ENCODE results near the gene AP1G2.

The AP1G2 gene

DNA sequence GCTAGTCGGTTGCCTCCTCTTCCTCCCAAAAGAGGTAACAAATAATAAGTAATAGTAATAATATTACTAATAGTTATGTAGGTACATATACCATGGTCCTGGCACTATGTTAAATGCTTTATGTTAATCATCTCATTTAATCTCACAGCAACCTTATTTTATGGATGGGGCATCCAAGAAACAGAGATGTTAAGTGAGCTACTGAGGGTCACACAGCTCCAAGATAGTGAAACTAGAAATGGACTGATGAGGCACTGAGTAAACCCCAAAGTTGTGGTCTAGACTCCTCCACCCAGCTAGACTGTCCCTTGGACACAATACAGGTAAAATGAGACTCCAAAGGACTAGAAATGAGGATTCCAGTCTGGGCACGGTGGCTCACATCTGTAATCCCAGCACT lies 31.1 kb downstream of the AP1G2 start:
- DNase-seq: no peak

DNA sequence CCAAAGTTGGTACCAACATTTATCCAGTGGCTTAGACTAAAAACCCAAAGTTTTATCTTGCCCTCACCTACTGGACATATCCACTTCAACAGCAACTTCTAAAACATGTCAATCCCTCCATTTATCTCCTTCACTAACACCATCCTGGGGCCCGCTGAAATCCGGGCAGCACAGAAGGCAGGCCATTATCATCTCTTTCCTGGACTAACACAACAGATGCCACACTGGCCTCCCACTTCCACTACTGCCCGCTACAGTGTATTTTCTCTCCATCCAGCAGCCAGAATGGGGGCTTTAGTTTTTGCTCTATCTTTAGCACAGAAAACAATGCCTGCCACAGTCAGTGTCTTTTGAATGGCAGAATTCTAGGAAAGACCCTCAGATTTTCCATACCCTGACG lies 31.6 kb downstream of the AP1G2 start:
- DNase-seq: no peak

DNA sequence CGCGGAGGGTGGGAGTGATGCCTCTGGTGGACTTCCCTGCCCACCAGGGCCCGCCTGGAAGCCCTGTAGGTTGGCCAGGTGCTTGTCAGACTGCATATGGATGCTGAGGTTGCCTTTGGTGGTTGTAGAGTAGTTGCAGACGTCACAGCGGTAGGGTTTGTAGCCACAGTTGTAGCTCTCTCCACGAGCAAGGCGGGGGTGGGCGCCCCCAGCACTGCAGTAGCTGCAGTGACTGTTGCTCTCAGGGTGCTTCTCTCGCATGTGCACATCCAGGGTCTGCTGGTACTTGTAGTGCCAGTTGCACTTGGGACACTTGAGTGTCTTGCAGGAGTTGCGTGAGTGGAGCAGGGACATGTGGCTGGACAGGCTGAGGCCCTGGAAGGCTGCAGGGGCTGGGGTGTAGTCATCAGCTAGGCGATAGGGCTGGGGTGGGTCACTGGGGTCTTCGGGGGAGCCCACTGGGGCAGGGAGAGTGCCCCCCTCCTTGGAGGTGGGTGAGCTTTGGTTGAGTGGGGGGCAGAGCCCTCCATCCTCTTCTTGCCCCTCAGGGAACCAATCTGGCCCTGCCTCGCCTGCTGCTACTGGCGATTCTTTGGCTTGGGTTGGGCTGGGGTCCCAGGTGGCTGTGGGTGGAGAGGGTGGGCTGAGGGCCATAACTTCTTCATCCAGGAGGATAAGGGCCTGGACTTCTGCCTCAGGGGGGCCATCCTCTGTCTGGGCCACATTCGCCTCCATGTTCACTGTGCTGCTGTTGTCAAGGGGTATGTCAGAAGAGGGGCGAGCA lies 33.7 kb downstream of the AP1G2 start:
- no peak for DNase-seq

DNA sequence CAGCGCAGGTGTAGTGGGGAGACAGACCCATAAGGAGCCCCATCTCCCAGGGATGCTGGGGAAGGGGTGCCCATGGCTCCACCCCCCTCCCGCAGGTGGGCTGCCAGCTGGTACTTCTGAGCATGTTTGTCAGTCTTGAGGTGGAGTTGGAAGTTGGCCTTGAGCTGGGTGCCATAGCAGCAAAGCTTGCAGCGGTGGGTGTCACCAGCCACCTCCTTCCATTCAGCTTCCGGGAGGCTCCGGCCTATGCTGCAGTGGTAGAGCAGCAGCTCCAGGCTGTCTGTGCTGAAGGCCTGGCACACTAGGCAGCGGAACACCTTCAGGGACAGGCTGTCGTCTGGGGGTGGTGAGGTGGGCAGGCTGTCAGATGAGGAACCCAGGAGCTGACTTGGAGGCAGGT lies 34.9 kb downstream of the AP1G2 start:
- DNase-seq: no peak

DNA sequence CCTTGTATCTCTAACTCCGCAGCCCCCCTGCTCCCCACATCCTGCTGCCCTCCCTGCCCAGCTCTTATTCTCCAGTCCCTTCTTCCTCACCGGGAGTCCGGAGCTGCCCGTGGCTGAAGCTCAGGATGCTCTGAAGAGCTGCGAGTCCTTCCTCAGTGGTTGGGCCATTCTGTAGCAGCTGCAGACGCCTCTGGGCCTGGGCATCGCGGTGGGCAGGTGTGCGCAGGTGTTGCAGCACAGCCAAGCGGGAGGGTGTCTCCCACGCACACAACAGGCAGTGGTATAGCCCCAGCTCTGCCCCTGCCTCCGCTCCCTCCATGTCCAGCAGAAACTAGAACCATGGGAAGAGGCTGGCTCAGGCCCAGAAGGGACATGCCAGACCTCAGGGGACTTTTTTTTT lies 36.2 kb downstream of the AP1G2 start:
- DNase-seq: no peak

DNA sequence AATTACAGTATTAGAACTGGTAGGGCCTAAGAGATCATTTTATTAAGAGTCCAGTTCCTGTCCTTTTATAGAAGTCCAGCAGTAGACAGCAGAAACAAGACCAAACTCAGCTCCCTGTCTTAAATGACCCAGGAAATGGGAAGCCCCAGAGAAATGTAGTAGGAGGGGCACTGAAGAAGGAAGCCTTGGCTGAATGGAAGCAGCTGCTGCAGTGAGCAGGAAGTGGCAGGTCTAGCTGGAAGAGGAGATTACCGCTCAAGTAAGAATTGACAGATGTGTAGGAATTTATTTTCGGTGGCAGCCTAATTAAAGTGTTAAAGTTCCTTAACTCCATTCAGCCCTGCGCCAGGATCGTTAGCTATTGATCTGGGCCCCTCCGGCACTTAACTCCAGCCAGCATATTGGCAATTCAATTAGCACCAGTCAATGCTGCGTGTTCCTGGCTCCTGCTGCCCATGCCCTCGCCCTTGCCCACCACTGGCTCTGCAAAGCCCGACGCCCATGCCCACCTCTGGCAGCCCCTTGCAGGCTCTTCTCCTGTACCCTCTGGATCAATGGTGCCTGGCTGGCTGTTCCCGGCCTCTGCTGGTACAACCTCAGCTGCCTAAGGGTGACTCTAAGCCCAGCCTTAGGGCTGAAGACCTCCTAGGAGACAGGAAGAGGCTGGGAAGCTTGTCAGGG lies 37.1 kb downstream of the AP1G2 start:
- DNase-seq: peak; percentile 98

DNA sequence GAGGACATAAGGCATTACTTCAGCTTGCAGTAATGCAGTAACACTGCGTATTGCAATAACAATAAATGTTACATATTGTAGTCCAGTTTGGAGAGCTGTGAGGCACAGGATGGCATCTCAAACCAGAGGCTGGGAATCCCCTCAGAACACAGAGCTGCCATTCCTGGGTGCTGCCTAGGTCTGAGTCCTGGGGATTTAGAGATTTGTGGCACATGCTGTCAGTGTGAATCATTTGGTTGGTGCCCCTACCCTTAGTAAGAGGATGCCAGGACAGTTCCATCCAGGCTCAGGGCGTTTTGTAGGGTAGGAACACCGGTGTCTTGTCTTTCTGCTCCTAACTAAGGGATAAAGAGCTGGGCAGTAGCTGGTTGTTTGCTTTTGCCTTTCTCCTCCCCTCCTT lies 38.6 kb downstream of the AP1G2 start:
- no peak for DNase-seq

DNA sequence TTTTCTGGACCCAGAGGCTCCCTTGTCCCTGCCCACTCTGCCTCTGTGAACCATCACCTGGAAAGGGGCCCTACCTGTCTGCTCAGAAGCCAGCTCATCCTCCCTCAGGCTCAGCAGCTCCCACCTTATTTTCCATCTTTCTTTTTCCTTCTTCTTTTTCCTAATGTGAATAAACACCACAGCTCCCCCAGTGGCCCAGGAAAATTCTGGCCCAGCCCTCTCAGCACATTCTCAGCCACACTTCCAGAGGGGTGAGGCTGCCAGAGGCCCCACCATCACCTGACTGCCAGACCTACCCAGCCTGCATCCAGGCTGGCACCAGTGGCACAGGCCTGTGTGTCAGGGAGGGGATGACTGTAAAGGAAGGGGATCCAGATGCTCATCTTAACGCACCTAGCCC lies 39.0 kb downstream of the AP1G2 start:
- no peak for DNase-seq

DNA sequence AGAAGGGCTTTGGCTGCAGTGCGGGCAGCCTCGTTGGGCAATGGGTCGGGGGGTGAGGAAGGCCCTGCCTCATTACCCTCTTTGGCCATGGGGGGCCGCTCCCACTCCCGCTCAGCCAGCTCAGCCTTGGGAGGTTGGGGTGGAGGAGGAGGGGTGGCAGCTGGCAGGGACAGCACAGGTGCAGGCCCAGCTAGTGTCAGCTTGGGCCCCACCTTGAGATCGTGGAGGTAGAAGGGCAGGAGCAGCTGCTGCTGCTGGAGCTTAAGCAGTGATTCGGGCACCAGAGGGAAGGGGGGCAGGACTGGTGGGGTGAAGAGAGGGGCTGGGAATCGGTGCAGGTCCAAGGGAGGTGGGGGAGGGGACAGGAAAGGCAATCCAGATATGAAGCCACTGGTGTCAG lies 42.0 kb downstream of the AP1G2 start:
- DNase-seq: no peak

DNA sequence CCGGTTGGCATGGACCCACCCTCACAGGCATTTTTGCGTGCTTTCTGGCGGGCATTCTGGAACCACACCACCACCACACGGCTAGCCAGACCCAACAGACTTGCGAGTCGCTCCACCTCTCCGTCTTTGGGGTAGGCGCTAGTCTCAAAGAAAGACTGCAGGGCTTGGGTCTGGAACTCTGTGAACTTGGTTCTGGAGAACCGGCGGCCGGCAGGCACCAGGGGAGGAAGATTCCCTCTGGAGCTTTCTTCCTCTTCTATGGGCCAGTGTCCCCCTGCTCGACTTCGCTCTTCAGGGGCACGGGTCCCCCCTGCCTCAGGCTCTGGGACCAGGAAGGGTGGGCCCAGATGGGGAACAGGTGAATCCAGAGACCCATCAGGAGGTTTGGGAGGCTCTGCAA lies 42.6 kb downstream of the AP1G2 start:
- DNase-seq: no peak

DNA sequence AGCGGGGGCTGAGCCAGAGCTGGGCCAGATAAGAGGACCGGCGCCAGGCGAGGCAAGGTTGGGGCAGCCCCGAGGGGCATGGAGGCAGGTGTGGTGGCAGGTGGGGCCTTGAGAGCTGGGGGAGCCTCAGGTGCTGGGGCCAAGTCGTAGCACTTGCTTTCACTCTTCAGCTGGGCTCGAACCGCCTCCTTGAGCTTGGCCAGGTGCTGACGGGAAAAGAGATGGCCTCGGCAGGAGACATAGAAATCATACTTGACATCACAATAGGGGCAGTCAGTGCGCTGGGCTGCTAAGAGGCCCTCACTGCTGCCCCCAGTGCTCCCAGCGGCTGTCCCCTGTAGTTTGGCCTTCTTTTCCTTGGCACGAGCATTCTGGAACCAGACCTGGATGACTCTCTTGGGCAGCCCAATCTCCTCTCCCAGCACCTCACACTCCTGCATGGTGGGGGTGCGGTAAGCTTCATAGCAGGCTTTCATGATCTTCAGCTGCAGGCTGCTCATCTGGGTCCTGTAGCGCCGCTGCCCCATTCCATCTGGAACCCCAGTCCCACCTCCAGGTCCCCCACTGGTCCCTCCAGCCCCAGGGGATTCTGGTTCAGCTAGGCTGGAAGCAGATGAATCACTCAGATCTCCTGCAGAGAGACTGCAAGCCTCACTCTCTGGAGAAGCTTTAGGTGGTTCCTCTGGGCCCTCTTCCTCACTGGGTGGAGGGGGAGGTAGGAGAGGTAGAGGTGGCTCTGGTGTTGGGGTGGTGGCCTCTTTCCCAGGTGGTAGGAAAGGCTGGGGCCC lies 44.2 kb downstream of the AP1G2 start:
- no peak for DNase-seq

DNA sequence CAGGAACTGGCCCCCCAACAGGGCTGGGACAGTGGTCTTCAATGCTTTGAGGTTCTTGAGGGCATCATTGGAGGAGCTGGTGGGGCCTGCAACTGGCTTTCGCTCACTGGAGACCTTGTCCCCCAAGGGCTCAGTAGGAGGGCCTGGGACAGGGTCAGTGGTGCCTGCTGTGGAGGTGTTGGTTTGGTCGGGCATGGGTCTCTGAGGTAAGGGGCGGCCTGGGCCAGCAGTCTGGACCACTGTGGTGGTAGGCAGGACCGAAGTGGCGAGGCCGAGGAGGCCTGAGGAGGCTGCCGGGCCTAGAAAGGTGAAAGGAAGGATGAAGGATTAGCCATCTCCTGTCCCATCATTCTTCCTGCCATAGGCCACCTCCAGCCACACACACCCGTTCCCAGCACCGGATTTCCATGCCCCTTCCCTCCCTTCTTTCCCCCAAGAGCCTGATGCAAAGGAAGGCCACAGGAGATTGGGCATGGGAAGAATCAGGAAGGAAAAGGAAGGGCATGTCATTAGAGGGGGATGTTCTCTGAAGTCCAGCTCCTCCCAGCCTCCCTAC lies 44.9 kb downstream of the AP1G2 start:
- no peak for DNase-seq

DNA sequence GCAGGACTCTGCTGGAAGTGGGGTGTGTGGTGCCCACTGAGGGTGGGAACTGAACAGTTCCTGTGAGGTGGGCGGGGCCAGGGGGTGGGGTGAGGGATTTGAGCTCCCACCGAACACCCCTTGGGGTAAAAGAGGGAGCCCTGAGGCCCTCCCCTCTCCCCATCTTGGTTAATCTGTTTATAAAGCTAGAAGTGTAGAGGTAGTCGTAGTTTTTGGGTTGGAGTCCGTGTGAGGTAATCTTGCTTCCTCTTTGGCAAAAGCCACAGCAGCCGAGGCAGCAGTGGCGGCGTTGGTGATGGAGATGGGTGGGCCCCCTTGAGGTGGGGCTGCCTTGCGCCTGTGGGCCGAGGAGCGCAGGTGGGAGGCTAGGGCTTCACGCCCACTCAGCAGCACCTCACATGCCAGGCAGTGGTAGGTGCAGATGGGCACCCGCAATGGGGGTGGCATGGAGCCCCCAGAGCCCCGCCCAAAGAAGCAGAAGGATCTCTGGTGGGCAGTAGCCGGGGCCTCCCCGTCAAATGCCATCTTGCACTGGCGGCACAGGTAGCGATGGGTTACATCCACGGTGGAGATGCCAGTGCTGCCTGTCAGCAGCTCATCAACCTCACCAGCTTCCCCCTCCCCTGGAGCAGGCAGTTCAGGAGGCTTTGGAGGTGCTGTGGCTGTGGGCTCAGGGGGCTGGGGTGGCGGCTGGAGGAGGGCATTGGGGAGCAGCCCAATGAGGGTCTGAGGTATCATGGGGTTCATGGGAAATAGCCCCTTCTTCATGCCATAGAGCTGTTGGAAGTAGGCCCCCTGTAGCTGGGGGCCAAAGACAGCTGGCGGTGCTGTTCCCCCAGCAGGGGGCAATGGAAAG lies 45.6 kb downstream of the AP1G2 start:
- no peak for DNase-seq

DNA sequence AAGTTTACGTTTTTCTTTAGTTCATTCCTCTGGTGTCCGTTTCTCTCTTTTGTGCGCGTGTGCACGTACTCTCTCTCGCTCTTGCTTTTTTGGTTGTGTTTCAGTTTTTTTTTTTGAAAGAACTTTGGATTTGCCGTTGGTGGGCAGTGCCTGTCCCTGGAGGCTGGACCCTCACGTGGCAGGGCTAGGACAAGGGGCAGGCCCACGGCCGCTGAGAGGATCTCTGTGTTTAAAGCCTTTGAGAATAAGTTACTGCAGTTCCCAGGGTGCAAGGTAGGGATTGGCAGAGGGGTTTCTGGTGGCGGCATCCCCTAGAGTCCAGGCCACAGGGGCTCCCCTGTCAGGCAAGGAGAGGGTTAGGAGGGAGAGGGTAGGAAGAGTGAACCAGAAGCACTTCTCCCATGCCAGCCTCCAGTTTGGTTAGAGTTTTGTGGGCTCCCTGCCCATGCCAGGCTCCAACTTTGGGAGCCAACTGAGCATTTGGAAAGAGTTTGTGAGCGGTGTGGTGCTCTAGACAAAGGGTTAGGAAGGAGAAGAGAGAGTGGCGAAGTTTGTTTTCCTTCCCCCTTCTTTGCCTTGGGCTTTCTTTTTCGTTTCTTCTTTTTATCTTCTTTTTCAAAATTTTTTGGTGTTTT lies 46.6 kb downstream of the AP1G2 start:
- DNase-seq: no peak

DNA sequence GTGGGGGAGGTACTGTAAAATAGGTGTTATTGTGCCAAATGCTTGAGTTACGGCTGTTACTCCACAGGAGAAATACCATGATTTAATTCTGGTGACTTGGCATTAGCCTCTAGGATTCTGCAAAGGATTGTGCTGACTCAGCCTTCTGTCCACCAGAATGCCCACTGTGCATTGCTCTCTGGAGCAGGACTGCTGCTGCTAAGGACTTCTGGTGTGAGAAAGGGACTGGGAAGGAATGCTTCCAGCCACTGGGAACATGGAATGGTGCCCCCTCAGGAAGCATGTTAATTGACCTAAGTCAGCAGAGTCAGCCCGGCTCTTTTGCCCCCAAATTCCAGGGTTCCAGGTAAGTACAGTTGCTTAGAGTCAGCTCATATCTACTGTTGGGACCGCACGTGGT lies 48.9 kb downstream of the AP1G2 start:
- DNase-seq: no peak

DNA sequence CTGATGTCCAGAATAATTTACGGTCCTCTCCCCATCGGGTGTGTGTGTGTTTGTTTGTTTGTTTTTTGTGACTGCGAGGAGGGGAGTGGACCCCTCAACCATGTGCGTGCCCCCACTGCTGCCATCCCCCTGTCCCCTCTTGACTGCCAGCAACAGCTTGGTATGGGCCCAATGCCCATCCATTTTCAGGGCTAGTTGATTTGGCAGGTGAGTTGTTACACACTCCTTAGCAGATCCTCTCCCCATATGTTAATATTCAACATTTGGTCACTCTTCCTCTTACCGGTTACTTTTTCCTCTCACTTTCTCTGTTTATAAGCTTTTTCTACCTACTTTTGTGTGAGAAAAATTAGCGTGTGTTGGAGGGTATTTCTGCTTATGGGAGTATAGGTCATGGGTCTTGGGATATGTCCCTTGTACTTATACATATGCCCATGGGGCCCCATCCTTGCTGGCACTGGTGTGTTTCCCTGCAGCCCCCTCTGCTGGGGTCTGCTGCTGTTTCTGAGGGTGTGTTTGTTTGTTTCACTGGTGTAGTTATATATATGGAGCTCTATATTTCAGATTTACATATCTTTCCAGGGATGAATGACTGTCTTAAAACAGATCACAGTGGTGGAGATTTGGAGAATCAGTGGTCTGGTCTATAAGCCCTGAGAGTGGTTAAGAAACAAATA lies 49.8 kb downstream of the AP1G2 start:
- DNase-seq: no peak

DNA sequence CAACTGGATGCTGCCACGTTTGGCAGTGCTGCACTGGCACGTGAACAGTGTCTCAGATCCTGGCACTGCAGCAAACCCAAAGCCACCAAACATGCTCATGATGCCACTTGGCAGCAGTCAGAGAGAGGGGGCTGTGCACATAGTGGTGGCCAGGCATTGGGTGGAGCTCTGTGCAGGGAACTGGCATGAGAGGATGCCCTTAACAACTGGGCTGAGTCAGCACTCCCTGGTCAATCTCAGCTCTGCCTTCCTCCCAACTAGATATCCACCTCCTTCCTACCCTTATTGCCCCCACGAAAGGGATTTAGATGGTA lies 53.0 kb downstream of the AP1G2 start:
- DNase-seq: peak; percentile 100

DNA sequence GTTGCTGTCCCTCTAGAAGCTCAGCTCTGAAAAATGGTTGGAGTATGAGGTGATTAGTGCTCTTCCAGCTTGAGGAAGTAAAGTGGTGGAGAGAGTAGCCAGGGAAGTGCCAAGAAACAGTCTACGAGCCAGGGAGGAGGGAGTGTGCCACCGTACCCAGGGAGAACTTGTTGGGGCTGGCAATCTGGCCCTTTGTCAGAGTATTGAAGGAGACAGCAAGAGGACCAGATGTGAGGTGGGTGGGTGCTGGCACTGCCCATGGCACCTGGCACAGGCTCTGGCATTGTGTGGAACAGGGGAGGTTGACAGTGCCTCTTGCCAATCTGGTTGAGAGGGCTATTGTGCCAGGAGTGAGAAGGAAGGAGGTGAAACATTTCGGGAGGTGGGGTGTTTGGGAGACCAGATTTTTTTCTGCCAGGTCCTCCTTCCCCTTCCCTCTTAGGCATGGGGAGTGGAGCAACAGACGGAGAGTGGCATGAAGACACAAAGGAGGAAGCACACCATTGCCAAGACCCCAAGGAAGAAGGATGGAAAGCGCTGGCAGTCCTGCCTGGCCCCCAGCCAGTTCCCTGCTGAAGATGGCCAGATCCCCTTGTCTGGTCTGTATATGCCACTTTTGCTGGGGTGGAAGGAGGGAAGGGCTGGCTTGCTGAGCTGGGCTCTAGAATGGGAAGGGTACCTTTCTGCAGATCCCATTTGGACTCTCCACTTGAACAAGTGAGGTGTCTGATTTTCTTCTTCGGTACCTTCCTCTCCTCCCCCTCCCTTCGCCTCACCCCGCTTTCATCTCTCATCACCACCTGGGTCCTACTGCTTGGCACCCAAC lies 53.6 kb downstream of the AP1G2 start:
- DNase-seq: peak; percentile 100

DNA sequence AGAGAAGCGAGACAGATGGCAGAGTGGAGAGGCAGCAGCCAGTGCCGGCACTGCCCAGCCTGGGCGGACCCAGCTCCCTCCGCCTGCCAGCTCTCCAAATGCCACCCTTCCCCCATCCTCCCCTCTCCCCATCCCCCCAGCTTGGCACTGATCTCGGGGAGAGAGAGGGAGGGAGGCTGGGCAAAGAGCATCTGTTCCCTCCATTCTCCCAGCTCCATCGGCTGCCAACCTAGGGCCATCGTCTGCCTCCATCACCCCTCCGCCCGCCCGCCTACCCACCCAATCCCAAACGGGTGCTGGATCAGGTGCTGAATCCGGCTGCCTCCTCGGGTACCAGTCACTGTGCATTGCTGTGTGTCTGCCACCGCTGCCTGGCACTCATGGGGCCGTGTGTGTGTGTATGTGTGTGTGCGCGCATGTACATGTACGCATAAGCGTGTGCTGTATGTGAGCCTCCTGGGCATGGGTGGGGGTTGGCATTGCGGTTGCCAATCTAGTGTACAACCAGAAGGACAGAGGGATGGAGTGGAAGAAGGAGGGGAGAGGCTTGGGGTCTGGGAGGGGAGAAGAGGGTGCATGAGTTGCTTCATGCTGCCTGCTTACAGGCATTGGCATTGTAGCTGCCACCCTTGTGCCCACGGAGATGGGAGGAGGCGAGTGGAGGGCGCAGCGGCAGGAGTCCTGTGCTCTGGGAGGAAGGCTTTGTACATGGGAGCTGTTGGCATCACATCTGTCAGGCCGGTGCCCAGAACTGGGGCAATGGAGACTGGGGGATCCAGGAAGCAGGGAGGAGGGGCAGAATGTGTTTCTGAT lies 54.4 kb downstream of the AP1G2 start:
- DNase-seq: peak; percentile 100

DNA sequence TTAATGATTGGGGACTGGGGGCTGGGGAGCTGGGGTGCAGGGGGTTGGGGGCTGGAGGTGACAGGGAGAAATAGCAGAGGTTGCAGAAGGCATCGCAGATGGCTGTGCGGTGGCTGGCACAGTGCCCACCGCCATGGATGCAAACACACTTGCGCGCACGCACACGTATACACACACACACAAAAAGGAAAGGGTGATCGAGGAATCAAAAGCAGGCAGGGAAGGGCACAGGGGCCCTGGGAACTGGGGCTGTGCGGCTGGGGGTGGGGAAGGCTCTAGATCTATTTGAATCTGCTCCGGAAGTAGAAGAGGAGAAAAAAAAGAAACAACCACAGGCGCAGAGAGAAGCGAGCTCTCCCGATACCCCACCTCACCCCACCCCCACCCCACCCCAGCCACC lies 55.4 kb downstream of the AP1G2 start:
- DNase-seq: peak; percentile 99
